Mesenteric fat pad (tissue), 1 donor: ENCODE results near the gene CCDC106. TPM values are rescaled to one million over a fixed set of nuclear protein-coding genes. Genes with fewer than 3 reads are reported as not detected.
A peak's percentile ranks its signal among the peaks of the same experiment; 100 is the strongest.

Experiments used
- DNase-seq: peaks from one replicate; pipeline ENCODE4 v3.0.0-alpha.2; 2020; ENCODE audit warnings: low spot score
- total RNA-seq: library from RNA; stranded (reverse); fragmentation: NEBNext Ultra II Directional; extraction: Animal tissue kit (Norgen Biotek cat#: 25700); gene quantifications from one replicate; pipeline ENCODE4 v1.2.1, GENCODE V29; 2021
- donor health status: DM: yes; HTN: yes; CAD: no.

Gene CCDC106
- total RNA-seq, 1 donor from 2014 or later: 16.4 TPM

GRCh38 chr19:55694241-55694655, 46.2 kb downstream of the CCDC106 start:
- DNase-seq: no peak

- no peak for DNase-seq
Measured at GRCh38 chr19:55694656-55695491, 46.9 kb downstream of the CCDC106 start.

- no peak for DNase-seq
Measured at GRCh38 chr19:55695511-55696290, 47.7 kb downstream of the CCDC106 start.

GRCh38 chr19:55696301-55697068, 48.5 kb downstream of the CCDC106 start:
- DNase-seq: peak; percentile 85

GRCh38 chr19:55697069-55697440, 49.0 kb downstream of the CCDC106 start:
- DNase-seq: peak; percentile 75

- peak; percentile 33 for DNase-seq
Measured at GRCh38 chr19:55697698-55698097, 49.7 kb downstream of the CCDC106 start.

- DNase-seq: peak; percentile 77
Measured at GRCh38 chr19:55698256-55698655, 50.2 kb downstream of the CCDC106 start.

- DNase-seq: peak; percentile 55
Measured at GRCh38 chr19:55699221-55699620, 51.2 kb downstream of the CCDC106 start.

- DNase-seq: peak; percentile 59
Measured at GRCh38 chr19:55700813-55701212, 52.8 kb downstream of the CCDC106 start.

GRCh38 chr19:55702131-55702627, 54.2 kb downstream of the CCDC106 start:
- DNase-seq: peak; percentile 53

Other genes starting within 250 kb of the CCDC106 start
- gene UBE2S, start 240.4 kb upstream of the CCDC106 start, total RNA-seq: 24.2 TPM
- gene SHISA7, start 204.9 kb upstream of the CCDC106 start, total RNA-seq: not detected
- 53.2 TPM for gene ISOC2, start 186.6 kb upstream of the CCDC106 start, total RNA-seq
- not detected for gene C19orf85, start 183.5 kb upstream of the CCDC106 start, total RNA-seq
- gene ZNF628, start 171.6 kb upstream of the CCDC106 start, total RNA-seq: 9.7 TPM
- 7.3 TPM for gene NAT14, start 163.0 kb upstream of the CCDC106 start, total RNA-seq
- gene SSC5D, start 159.8 kb upstream of the CCDC106 start, total RNA-seq: 13.9 TPM
- gene SBK2, start 111.1 kb upstream of the CCDC106 start, total RNA-seq: not detected
- gene SBK3, start 102.7 kb upstream of the CCDC106 start, total RNA-seq: 1.7 TPM
- 10.9 TPM for gene ZNF579, start 67.4 kb upstream of the CCDC106 start, total RNA-seq
- 12.8 TPM for gene FIZ1, start 48.7 kb upstream of the CCDC106 start, total RNA-seq
- 19.1 TPM for gene ZNF524, start 47.9 kb upstream of the CCDC106 start, total RNA-seq
- 12.0 TPM for gene ZNF865, start 42.6 kb upstream of the CCDC106 start, total RNA-seq
- 4.5 TPM for gene ZNF784, start 23.6 kb upstream of the CCDC106 start, total RNA-seq
- 39.6 TPM for gene ZNF580, start 7.2 kb upstream of the CCDC106 start, total RNA-seq
- gene ZNF581, start 4.6 kb upstream of the CCDC106 start, total RNA-seq: 11.3 TPM
- gene U2AF2, start 6.8 kb downstream of the CCDC106 start, total RNA-seq: 126 TPM
- 114 TPM for gene EPN1, start 27.0 kb downstream of the CCDC106 start, total RNA-seq
- gene NLRP9, start 90.2 kb downstream of the CCDC106 start, total RNA-seq: not detected
- not detected for gene RFPL4A, start 110.9 kb downstream of the CCDC106 start, total RNA-seq
- gene RFPL4AL1, start 120.9 kb downstream of the CCDC106 start, total RNA-seq: not detected
- not detected for gene NLRP11, start 183.8 kb downstream of the CCDC106 start, total RNA-seq
- gene NLRP4, start 188.3 kb downstream of the CCDC106 start, total RNA-seq: not detected